Esophagus squamous epithelium (tissue), 5 donors: ENCODE data around the gene KCTD1. TPM values are rescaled to one million over a fixed set of nuclear protein-coding genes. Genes with fewer than 3 reads are reported as not detected.

ENCODE experiments used
- DNase-seq: peaks from one replicate; lab custom pipeline; 2025; lab: John Stamatoyannopoulos, UW
- H3K27ac ChIP-seq, 4 donors: fragments of 200-600 bp; sonication (generic); one replicate each; pipeline ENCODE4 v1.5.1; 2016 to 2019; ENCODE audit warnings: mild to moderate bottlenecking in 1 of 4
- H3K27me3 ChIP-seq, 4 donors: fragments of 200-600 bp; sonication (generic); 1 replicate in 3 of 4; 2 replicates in 1 of 4; pipeline versions ENCODE4 v1.5.1 to v1.6.0; 2017 to 2021; ENCODE audit warnings: antibody characterized with exemption in 1 of 4
- H3K36me3 ChIP-seq, 3 donors: fragments of 200-600 bp; sonication (generic); one replicate each; pipeline ENCODE4 v1.5.1; 2016 to 2019
- H3K4me1 ChIP-seq, 3 donors: fragments of 200-600 bp; sonication (generic); one replicate each; pipeline ENCODE4 v1.5.1; 2017 to 2019
- H3K4me3 ChIP-seq, 4 donors: fragments of 200-600 bp; sonication (generic); 1 replicate in 3 of 4; 2 replicates in 1 of 4; pipeline ENCODE4 v1.5.1; 2016 to 2019; ENCODE audit warnings: mild to moderate bottlenecking in 2 of 4, moderate library complexity in 1 of 4
- H3K9me3 ChIP-seq, 3 donors: fragments of 200-600 bp; sonication (generic); one replicate each; pipeline ENCODE4 v1.5.1; 2016 to 2019
- POLR2A ChIP-seq, 4 donors: fragments of 450-650 bp; IDR thresholded peaks; one replicate each; pipeline ENCODE4 v1.6.1; 2017; ENCODE audit warnings: antibody characterized with exemption in 4 of 4, mild to moderate bottlenecking in 4 of 4, moderate library complexity in 3 of 4
- WGBS, 2 donors: methylation state at CpG; one replicate each; pipeline ENCODE4 v1.1.5; 2018; 5-methylcytosine and 5-hydroxymethylcytosine counted together
- intact Hi-C: fragments of 100-400 bp; cut with DNase I; formaldehyde crosslinking; loops from one replicate; pipeline ENCODE4 v1.15.0; 2022
- total RNA-seq, 4 donors: library from RNA; depleted of rRNA; stranded (reverse); fragments of >200 nt; gene quantifications; one replicate each; pipeline ENCODE4 v1.1.0, GENCODE V29; 2016
- TF ChIP-seq, protein P1 (sequence below), 6 experiments: fragments of 450-650 bp in 4 of 6; fragments of 200-600 bp in 2 of 6; sonication (generic) in 2 of 6; IDR thresholded peaks; one replicate each; pipeline ENCODE4 v1.5.1; 2016 to 2019; ENCODE audit warnings: antibody characterized with exemption in 6 of 6, mild to moderate bottlenecking in 4 of 6, moderate library complexity in 4 of 6
- donor health status: DM: yes; HTN: yes; CAD: no.

KCTD1 gene
- total RNA-seq, 4 donors from 2014 or later = 46.0 to 67.1 (median 56.6) TPM

DNA sequence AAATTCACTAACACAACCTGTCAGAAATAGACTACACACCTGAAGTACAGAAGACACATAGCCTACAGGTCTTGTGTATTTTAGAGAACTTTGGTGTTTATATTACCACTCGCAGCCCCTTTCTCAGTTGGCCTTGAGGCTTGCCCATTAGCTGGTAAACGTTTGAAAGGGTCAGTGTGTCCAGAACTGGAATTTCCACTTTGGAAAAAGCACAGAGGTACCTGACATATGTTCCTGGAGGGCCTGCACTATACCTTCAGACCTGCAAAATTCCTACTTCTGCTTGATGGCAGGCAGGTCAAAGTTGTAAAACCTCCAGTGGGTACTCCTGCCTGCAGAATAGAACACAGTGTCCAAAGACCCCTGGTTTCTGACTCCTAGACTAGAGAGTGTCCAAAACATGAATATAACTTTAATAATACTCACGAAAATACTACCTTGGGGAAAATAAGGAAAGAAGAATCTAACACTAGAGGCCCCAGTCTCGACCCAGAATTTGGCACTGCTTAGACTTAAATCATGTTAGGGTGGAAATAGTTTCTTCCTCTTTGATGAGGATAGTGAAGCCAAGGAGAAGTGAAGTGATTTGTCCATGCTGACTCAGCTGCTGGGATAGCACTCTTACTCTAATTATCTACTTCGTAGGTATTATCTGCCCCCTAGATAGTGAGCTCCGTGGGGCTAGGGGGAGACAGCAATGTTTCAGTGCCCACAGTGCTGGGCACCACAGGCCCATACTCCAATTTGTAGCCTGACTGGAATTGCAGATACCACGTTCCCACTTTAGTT, 2.8 kb downstream of the KCTD1 start:
- peak overlapping the region; percentile 75 to 93 (median 82) for H3K4me3 ChIP-seq
- intact Hi-C loops = no loop called here

DNA sequence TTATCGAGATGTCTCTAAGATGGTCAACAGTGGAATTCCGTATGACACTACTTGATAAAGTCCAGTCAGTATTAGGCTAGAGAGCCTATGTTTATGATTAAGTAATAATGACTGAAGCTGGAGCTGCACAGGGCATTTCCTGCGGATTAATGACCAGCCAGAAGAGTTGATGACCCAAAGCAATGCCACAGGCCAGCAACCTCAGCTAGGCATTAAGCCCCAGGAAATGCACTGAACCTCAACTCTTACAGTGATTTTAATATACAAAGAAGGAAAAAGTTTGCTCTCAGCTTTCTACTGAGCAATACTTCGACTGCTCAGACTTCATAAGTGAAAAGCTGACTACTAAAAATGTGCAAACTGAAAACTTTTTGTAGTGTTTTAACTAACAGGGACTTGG, 3.9 kb downstream of the KCTD1 start:
- H3K27ac ChIP-seq = no peak overlapping the region
- intact Hi-C loops = no loop called here
- H3K4me3 ChIP-seq = peak overlapping the region in 2 of 4 donors; percentile 4 to 85
- no peak for DNase-seq
- H3K27me3 ChIP-seq = peaks cover 0 to 6% (median 0%) of the 10 kb centered on the region in 4 donors
- H3K9me3 ChIP-seq = no peaks in the 10 kb centered on the region
- WGBS, 2 donors = 41 to 47% methylated on average over 4 of the region's 4 CpGs
- peaks cover 23 to 93% (median 38%) of the 10 kb centered on the region in 3 donors for H3K4me1 ChIP-seq
- no peak for TF ChIP-seq POLR2A (IDR thresholded peaks at IDR 0.05)
- TF ChIP-seq, protein P1, sequence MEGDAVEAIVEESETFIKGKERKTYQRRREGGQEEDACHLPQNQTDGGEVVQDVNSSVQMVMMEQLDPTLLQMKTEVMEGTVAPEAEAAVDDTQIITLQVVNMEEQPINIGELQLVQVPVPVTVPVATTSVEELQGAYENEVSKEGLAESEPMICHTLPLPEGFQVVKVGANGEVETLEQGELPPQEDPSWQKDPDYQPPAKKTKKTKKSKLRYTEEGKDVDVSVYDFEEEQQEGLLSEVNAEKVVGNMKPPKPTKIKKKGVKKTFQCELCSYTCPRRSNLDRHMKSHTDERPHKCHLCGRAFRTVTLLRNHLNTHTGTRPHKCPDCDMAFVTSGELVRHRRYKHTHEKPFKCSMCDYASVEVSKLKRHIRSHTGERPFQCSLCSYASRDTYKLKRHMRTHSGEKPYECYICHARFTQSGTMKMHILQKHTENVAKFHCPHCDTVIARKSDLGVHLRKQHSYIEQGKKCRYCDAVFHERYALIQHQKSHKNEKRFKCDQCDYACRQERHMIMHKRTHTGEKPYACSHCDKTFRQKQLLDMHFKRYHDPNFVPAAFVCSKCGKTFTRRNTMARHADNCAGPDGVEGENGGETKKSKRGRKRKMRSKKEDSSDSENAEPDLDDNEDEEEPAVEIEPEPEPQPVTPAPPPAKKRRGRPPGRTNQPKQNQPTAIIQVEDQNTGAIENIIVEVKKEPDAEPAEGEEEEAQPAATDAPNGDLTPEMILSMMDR (IDR thresholded peaks at IDR 0.05) = no peak
- no peaks in the 10 kb centered on the region for H3K36me3 ChIP-seq

More for the DNA sequence above, 2.8 kb downstream of the KCTD1 start:
- Histone ChIP-seq H3K27me3 (peaks cover 0 to 17% (median 0%) of the 10 kb centered on the region in 4 donors), H3K36me3 (no peaks in the 10 kb centered on the region), H3K9me3 (no peaks in the 10 kb centered on the region), H3K4me1 (peaks cover 32 to 93% (median 44%) of the 10 kb centered on the region in 3 donors), H3K27ac (peak overlapping the region in 2 of 4 donors; percentile 28 to 46)
- TF ChIP-seq, protein P1 (IDR thresholded peaks at IDR 0.05) = no peak
- no peak for TF ChIP-seq POLR2A (IDR thresholded peaks at IDR 0.05)
- 27 to 36% methylated on average over 7 of the region's 7 CpGs for WGBS, 2 donors
- DNase-seq = no peak

DNA sequence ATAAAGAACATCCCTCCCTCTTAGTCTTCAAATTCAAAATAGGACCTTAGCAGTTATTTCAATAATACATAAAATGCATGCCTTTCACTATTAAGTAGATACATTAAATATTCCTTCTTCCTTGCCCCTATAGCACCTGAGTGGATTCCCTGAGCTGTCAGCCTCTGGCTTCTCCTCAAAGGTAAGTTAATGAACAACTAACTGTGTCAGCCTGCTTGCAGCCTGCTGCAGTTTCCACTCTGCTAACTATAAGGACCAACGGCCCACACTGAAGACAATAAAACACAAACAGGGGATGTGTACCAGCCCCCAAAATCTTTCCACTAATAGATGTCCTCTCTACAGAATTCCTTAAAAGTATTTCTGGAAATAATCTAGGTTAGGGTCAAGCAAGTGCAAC, 5.0 kb downstream of the KCTD1 start:
- TF ChIP-seq, protein P1 (IDR thresholded peaks at IDR 0.05) = no peak
- no peak for TF ChIP-seq POLR2A (IDR thresholded peaks at IDR 0.05)
- intact Hi-C loops = no loop called here
- 13 to 44% methylated on average over 1 of the region's 1 CpG for WGBS, 2 donors

DNA sequence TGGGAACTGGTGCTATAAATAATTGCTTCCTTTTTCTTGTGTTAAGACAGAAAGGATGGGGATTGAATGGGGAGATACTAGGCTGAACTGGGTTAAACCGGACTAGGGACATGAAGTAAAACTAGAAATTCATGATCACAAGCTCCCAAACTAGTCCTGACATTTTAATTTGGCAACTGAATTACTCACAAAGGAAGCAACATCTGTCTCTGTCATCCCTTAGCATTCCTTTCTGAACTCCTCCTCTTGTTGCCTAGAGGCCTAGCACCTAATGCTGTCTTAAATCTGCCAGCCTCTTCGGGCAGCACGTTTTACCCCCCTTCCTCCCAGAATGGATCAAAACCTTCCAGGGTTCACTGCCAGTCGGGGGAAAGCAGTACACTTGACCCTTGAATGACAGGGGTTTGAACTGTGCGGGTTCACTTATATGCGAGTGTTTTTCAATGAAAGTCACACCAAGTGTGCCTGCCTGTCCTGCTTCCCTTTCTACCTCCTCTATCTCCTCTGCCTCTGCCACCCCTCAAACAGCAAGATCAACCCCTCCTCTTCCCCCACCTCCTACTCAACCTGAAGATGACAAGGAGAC, 8.2 kb downstream of the KCTD1 start:
- Histone ChIP-seq H3K9me3 (no peaks in the 10 kb centered on the region), H3K36me3 (no peaks in the 10 kb centered on the region), H3K4me3 (no peak overlapping the region), H3K27me3 (no peaks in the 10 kb centered on the region), H3K27ac (peak overlapping the region in 3 of 4 donors; percentile 29 to 35 (median 32)), H3K4me1 (peaks cover 3 to 87% (median 20%) of the 10 kb centered on the region in 3 donors)
- 40 to 47% methylated on average over 6 of the region's 6 CpGs for WGBS, 2 donors
- no peak for TF ChIP-seq POLR2A (IDR thresholded peaks at IDR 0.05)
- TF ChIP-seq, protein P1 (IDR thresholded peaks at IDR 0.05) = no peak
- DNase-seq = no peak
- intact Hi-C loops = no loop called here

More for the DNA sequence above, 5.0 kb downstream of the KCTD1 start:
- Histone ChIP-seq H3K27ac (no peak overlapping the region), H3K9me3 (no peaks in the 10 kb centered on the region), H3K4me1 (peaks cover 22 to 97% (median 38%) of the 10 kb centered on the region in 3 donors), H3K27me3 (no peaks in the 10 kb centered on the region), H3K4me3 (peak overlapping the region in 1 of 4 donors; percentile 7), H3K36me3 (no peaks in the 10 kb centered on the region)
- DNase-seq = no peak

DNA sequence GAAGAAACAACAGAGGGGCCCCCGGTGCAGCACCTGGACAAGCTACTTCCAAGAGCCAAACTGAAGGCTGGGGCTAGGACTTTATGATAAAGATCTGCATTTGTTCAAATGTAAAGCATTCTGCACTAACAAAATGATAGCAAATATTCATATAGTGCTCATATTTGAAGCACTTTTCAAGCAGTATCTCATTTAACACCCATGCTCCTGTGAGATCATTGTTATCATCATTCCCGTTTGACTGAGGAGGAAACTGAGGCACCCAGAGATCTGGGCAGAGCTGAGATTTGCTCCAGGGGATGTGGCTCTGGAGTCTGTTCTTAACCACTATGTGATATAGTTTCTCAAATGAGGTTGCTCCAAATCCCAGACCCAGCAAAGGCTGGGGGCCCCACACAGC, 9.8 kb downstream of the KCTD1 start:
- Histone ChIP-seq H3K4me3 (no peak overlapping the region), H3K36me3 (no peaks in the 10 kb centered on the region), H3K9me3 (no peaks in the 10 kb centered on the region), H3K27me3 (no peaks in the 10 kb centered on the region), H3K4me1 (peaks cover 0 to 71% (median 10%) of the 10 kb centered on the region in 3 donors), H3K27ac (no peak overlapping the region)
- no peak for DNase-seq
- intact Hi-C loops = no loop called here
- 95 to 100% methylated on average over 1 to 2 of the region's 2 CpGs for WGBS, 2 donors
- TF ChIP-seq, protein P1 (IDR thresholded peaks at IDR 0.05) = no peak
